GM12864 (cell line): ENCODE measurements around the gene ELP5.

Experiments
- DNase-seq: peaks from one replicate; pipeline ENCODE4 v3.0.0-alpha.2; 2011; ENCODE audit warnings: low read depth
- H3K4me3 ChIP-seq: 2 replicates; pipeline ENCODE4 v1.5.1; 2011; ENCODE audit warnings: mild to moderate bottlenecking, low read depth, low read length, control low read depth
- CTCF ChIP-seq: IDR thresholded peaks from 2 replicates; pipeline ENCODE4 v1.5.1; 2011; ENCODE audit warnings: low read depth, mild to moderate bottlenecking, moderate library complexity, low read length, control low read depth, inconsistent platforms; ENCODE audit errors: missing control alignments

The ELP5 gene

GRCh38 chr17:7232114-7232513, 19.9 kb upstream of the ELP5 start:
- peak overlapping the region; percentile 14; the same call in 1 of the 2 replicates for H3K4me3 ChIP-seq
- no peak for TF ChIP-seq CTCF

GRCh38 chr17:7233701-7234082, 18.3 kb upstream of the ELP5 start:
- H3K4me3 ChIP-seq = peak overlapping the region; percentile 92
- no peak for DNase-seq
- no peak for TF ChIP-seq CTCF

More at GRCh38 chr17:7232114-7232513, 19.9 kb upstream of the ELP5 start:
- DNase-seq = no peak

GRCh38 chr17:7234083-7234951, 17.7 kb upstream of the ELP5 start, which contains the start of gene DVL2:
Gene DVL2 (minus strand): TSS chr17:7234517. CDS start chr17:7234262, 255 bp downstream.
- peak; percentile 79 for DNase-seq
- peak within 1 kb of the TSS; percentile 92 for H3K4me3 ChIP-seq
- no peak for TF ChIP-seq CTCF

GRCh38 chr17:7235693-7236665, 16.0 kb upstream of the ELP5 start:
- DNase-seq = no peak
- TF ChIP-seq CTCF = no peak
- H3K4me3 ChIP-seq = no peak overlapping the region

- no peak overlapping the region for H3K4me3 ChIP-seq
- DNase-seq = no peak
- TF ChIP-seq CTCF = no peak
These were observed 15.2 kb upstream of the ELP5 start for GRCh38 chr17:7236808-7237207.

- no peak for DNase-seq
- peak overlapping the region; percentile 95 for H3K4me3 ChIP-seq
- TF ChIP-seq CTCF = no peak
These were observed 14.7 kb upstream of the ELP5 start for GRCh38 chr17:7237266-7237760.
